BLaER1 (cell line): ENCODE results near the gene NEK9.
"Not testable (repeated sequence)": the region's sequence is repeated elsewhere in the genome, so short reads cannot be mapped to it uniquely, and the experiment has no call there.

ENCODE experiments used
- H3K27ac ChIP-seq: shearing (Covaris generic); formaldehyde crosslinking; 2 replicates; pipeline ENCODE4 v1.8.1; 2022
- H3K27me3 ChIP-seq: shearing (Covaris generic); formaldehyde crosslinking; 2 replicates; pipeline ENCODE4 v1.8.1; 2022
- H3K36me3 ChIP-seq: shearing (Covaris generic); formaldehyde crosslinking; 2 replicates; pipeline ENCODE4 v1.8.1; 2022
- H3K4me1 ChIP-seq: shearing (Covaris generic); formaldehyde crosslinking; 2 replicates; pipeline ENCODE4 v1.8.1; 2022
- H3K4me2 ChIP-seq: shearing (Covaris generic); formaldehyde crosslinking; 2 replicates; pipeline ENCODE4 v1.8.1; 2022
- H3K4me3 ChIP-seq: shearing (Covaris generic); formaldehyde crosslinking; 2 replicates; pipeline ENCODE4 v1.8.1; 2022
- H3K9ac ChIP-seq: shearing (Covaris generic); formaldehyde crosslinking; 2 replicates; pipeline ENCODE4 v1.8.1; 2022
- H3K9me3 ChIP-seq: shearing (Covaris generic); formaldehyde crosslinking; 2 replicates; pipeline ENCODE4 v1.8.1; 2022
- H4K20me1 ChIP-seq: shearing (Covaris generic); formaldehyde crosslinking; 2 replicates; pipeline ENCODE4 v1.8.1; 2022
- Cebpa-rat ChIP-seq: shearing (Covaris generic); IDR thresholded peaks from 2 replicates; pipeline ENCODE4 v1.8.1; 2022

Gene NEK9

GRCh38 chr14:75163677-75164076 is 36.8 kb upstream of the NEK9 start:
- no peak for TF ChIP-seq Cebpa-rat
- no peaks in the 10 kb centered on the region for H3K9me3 ChIP-seq
- H3K4me2 ChIP-seq, result no peak overlapping the region
- no peak overlapping the region for H3K27ac ChIP-seq
- no peak overlapping the region for H3K9ac ChIP-seq
- H3K4me1 ChIP-seq, result peaks cover 11% of the 10 kb centered on the region; the same call in 1 of the 2 replicates
- H3K27me3 ChIP-seq, result no peaks in the 10 kb centered on the region
- H3K4me3 ChIP-seq, result no peak overlapping the region
- H3K36me3 ChIP-seq, result peaks cover 26% of the 10 kb centered on the region
- peaks cover 100% of the 10 kb centered on the region for H4K20me1 ChIP-seq

GRCh38 chr14:75162631-75163030 is 35.8 kb upstream of the NEK9 start:
- Histone ChIP-seq H3K36me3 (peaks cover 33% of the 10 kb centered on the region), H3K4me2 (no peak overlapping the region)

GRCh38 chr14:75158843-75159614 is 32.2 kb upstream of the NEK9 start:
- no peak overlapping the region for H3K4me2 ChIP-seq
- H3K27ac ChIP-seq, result no peak overlapping the region
- H3K4me3 ChIP-seq, result no peak overlapping the region
- no peaks in the 10 kb centered on the region; the same call in 1 of the 2 replicates for H3K4me1 ChIP-seq
- H4K20me1 ChIP-seq, result peaks cover 95% of the 10 kb centered on the region
- H3K9ac ChIP-seq, result no peak overlapping the region
- no peaks in the 10 kb centered on the region for H3K9me3 ChIP-seq
- no peaks in the 10 kb centered on the region for H3K27me3 ChIP-seq
- no peak for TF ChIP-seq Cebpa-rat
- peaks cover 45% of the 10 kb centered on the region for H3K36me3 ChIP-seq

More at GRCh38 chr14:75162631-75163030, 35.8 kb upstream of the NEK9 start:
- Histone ChIP-seq H3K4me3 (no peak overlapping the region), H3K4me1 (peaks cover 6% of the 10 kb centered on the region; the same call in 1 of the 2 replicates), H3K27me3 (no peaks in the 10 kb centered on the region), H3K9me3 (no peaks in the 10 kb centered on the region), H3K27ac (no peak overlapping the region), H3K9ac (no peak overlapping the region), H4K20me1 (peaks cover 100% of the 10 kb centered on the region)
- TF ChIP-seq Cebpa-rat, result no peak

GRCh38 chr14:75156901-75157300 is 30.1 kb upstream of the NEK9 start:
- Histone ChIP-seq H3K9me3 (no peaks in the 10 kb centered on the region), H3K4me2 (no peak overlapping the region), H3K4me3 (no peak overlapping the region), H3K4me1 (no peaks in the 10 kb centered on the region; the same call in 1 of the 2 replicates), H3K9ac (no peak overlapping the region), H3K27me3 (no peaks in the 10 kb centered on the region), H3K27ac (no peak overlapping the region), H3K36me3 (peaks cover 36% of the 10 kb centered on the region), H4K20me1 (peaks cover 88% of the 10 kb centered on the region)
- TF ChIP-seq Cebpa-rat, result no peak

GRCh38 chr14:75156111-75156510 is 29.3 kb upstream of the NEK9 start:
- peaks cover 88% of the 10 kb centered on the region for H4K20me1 ChIP-seq

GRCh38 chr14:75155169-75155568 is 28.3 kb upstream of the NEK9 start:
- Histone ChIP-seq H3K27me3 (no peaks in the 10 kb centered on the region), H3K36me3 (peaks cover 40% of the 10 kb centered on the region), H3K27ac (no peak overlapping the region), H4K20me1 (peaks cover 85% of the 10 kb centered on the region), H3K9ac (no peak overlapping the region), H3K9me3 (no peaks in the 10 kb centered on the region), H3K4me3 (no peak overlapping the region), H3K4me2 (no peak overlapping the region), H3K4me1 (no peaks in the 10 kb centered on the region; the same call in 1 of the 2 replicates)
- no peak for TF ChIP-seq Cebpa-rat

More at GRCh38 chr14:75156111-75156510, 29.3 kb upstream of the NEK9 start:
- Histone ChIP-seq H3K27ac (no peak overlapping the region), H3K4me1 (no peaks in the 10 kb centered on the region; the same call in 1 of the 2 replicates), H3K4me3 (no peak overlapping the region), H3K27me3 (no peaks in the 10 kb centered on the region), H3K36me3 (peaks cover 36% of the 10 kb centered on the region), H3K4me2 (no peak overlapping the region), H3K9ac (no peak overlapping the region), H3K9me3 (no peaks in the 10 kb centered on the region)
- no peak for TF ChIP-seq Cebpa-rat

GRCh38 chr14:75153295-75153694 is 26.4 kb upstream of the NEK9 start:
- Histone ChIP-seq H3K9ac (no peak overlapping the region), H3K27ac (no peak overlapping the region), H4K20me1 (peaks cover 85% of the 10 kb centered on the region), H3K4me2 (no peak overlapping the region), H3K9me3 (no peaks in the 10 kb centered on the region), H3K36me3 (peaks cover 56% of the 10 kb centered on the region), H3K27me3 (no peaks in the 10 kb centered on the region), H3K4me3 (no peak overlapping the region), H3K4me1 (no peaks in the 10 kb centered on the region)
- no peak for TF ChIP-seq Cebpa-rat

GRCh38 chr14:75151851-75152250 is 25.0 kb upstream of the NEK9 start:
- Histone ChIP-seq H3K9ac (no peak overlapping the region), H3K27me3 (no peaks in the 10 kb centered on the region), H4K20me1 (peaks cover 76% of the 10 kb centered on the region), H3K27ac (no peak overlapping the region), H3K4me1 (no peaks in the 10 kb centered on the region), H3K9me3 (no peaks in the 10 kb centered on the region), H3K4me3 (no peak overlapping the region), H3K4me2 (no peak overlapping the region), H3K36me3 (peaks cover 57% of the 10 kb centered on the region)
- no peak for TF ChIP-seq Cebpa-rat

- Histone ChIP-seq H3K36me3 (peaks cover 65% of the 10 kb centered on the region), H4K20me1 (peaks cover 64% of the 10 kb centered on the region)
- H3K27me3 ChIP-seq, H3K4me2 ChIP-seq, H3K4me3 ChIP-seq, H3K27ac ChIP-seq, H3K9ac ChIP-seq, H3K9me3 ChIP-seq, H3K4me1 ChIP-seq: not testable (repeated sequence)
These were observed 23.8 kb upstream of the NEK9 start for GRCh38 chr14:75150637-75151036.

- peaks cover 65% of the 10 kb centered on the region for H3K36me3 ChIP-seq
- H3K9ac ChIP-seq, result no peak overlapping the region
- no peak overlapping the region for H3K4me3 ChIP-seq
- peaks cover 64% of the 10 kb centered on the region for H4K20me1 ChIP-seq
- H3K9me3 ChIP-seq, result no peaks in the 10 kb centered on the region
- TF ChIP-seq Cebpa-rat, result no peak
- H3K27me3 ChIP-seq, result no peaks in the 10 kb centered on the region
- H3K4me1 ChIP-seq, result peaks cover 6% of the 10 kb centered on the region
- H3K4me2 ChIP-seq, result no peak overlapping the region
- no peak overlapping the region for H3K27ac ChIP-seq
These were observed 23.3 kb upstream of the NEK9 start for GRCh38 chr14:75150150-75150549.
